Body of pancreas (tissue), 4 donors: ENCODE data around the gene USH2A. TPM values are rescaled to one million over a fixed set of nuclear protein-coding genes. Genes with fewer than 3 reads are reported as not detected.
"Not testable (repeated sequence)": the region's sequence is repeated elsewhere in the genome, so short reads cannot be mapped to it uniquely, and the experiment has no call there.

ENCODE experiments used
- ATAC-seq: fragments of 150-250 bp; one replicate; pipeline ENCODE4 v1.9.1; 2016
- DNase-seq, 4 donors: peaks; one replicate each; pipeline ENCODE4 v3.0.0-alpha.2; 2019
- H3K27ac ChIP-seq, 4 donors: fragments of 200-600 bp; sonication (generic); 1 replicate in 3 of 4; 2 replicates in 1 of 4; pipeline versions ENCODE4 v1.5.1 to v1.6.1; 2016 to 2019; ENCODE audit warnings: mild to moderate bottlenecking in 1 of 4, mixed read lengths in 1 of 4, moderate library complexity in 1 of 4
- H3K27me3 ChIP-seq, 2 donors: fragments of 200-600 bp; sonication (generic); one replicate each; pipeline ENCODE4 v1.6.0; 2016; ENCODE audit warnings: mild to moderate bottlenecking in 1 of 2
- H3K36me3 ChIP-seq, 2 donors: fragments of 200-600 bp; sonication (generic); replicated peaks in 1 of 2; 2 replicates each; pipeline ENCODE4 v1.5.1; 2016; ENCODE audit warnings: low read depth in 2 of 2; ENCODE audit not compliant: insufficient read depth in 1 of 2
- H3K4me1 ChIP-seq: fragments of 200-600 bp; sonication (generic); one replicate; pipeline ENCODE4 v1.6.0; 2016
- H3K4me3 ChIP-seq, 2 donors: fragments of 200-600 bp; sonication (generic); 1 replicate in 1 of 2; 2 replicates in 1 of 2; pipeline ENCODE4 v1.5.1; 2016 to 2019
- H3K9me3 ChIP-seq, 3 donors: fragments of 200-600 bp; sonication (generic); 1 replicate in 2 of 3; 2 replicates in 1 of 3; pipeline ENCODE4 v1.5.1; 2016
- CTCF ChIP-seq, 7 experiments: fragments of 450-650 bp in 4 of 7; fragments of 200-600 bp in 3 of 7; sonication (generic) in 3 of 7; IDR thresholded peaks; one replicate each; pipeline ENCODE4 v1.5.1; 2016 to 2019; ENCODE audit warnings: antibody characterized with exemption in 7 of 7
- POLR2A ChIP-seq, 3 donors: fragments of 450-650 bp; IDR thresholded peaks; one replicate each; pipeline ENCODE4 v1.6.1; 2016; ENCODE audit warnings: antibody characterized with exemption in 3 of 3, mild to moderate bottlenecking in 2 of 3
- WGBS, 2 donors: methylation state at CpG; one replicate each; pipeline ENCODE4 v1.1.5; 2017; 5-methylcytosine and 5-hydroxymethylcytosine counted together
- intact Hi-C: fragments of 100-400 bp; cut with DNase I; formaldehyde crosslinking; loops from one replicate; pipeline ENCODE4 v1.15.1; 2023
- total RNA-seq, 2 donors: library from RNA; depleted of rRNA; stranded (reverse); fragments of >200 nt; gene quantifications; one replicate each; pipeline ENCODE4 v1.1.0, GENCODE V29; 2016

USH2A gene
- total RNA-seq, 2 donors from 2014 or later = 0.26 to 0.33 TPM

DNA sequence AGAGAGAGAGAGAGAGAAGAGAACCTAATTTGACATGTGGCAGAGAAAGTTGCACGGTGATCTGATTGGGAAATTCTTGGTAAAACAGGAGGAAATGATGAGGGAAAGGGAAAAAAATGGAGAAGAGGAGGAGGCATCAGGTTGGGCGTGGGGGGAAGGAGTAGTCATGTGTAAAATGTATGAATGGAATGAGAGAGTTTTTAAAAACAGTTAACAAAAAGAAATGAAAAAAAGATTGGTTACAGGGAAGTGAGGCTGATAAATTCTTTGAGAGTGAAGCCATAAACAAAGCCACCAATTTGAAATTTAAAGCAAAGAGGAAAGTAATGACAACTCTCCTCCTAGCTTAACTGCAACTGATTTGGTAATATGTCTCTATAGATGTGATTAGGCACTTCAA, 409.2 kb downstream of the USH2A start:
- WGBS, 2 donors = 30 to 33% methylated on average over 2 of the region's 2 CpGs

GRCh38 chr1:216009456-216009855, 413.8 kb downstream of the USH2A start:
- H3K4me1 ChIP-seq, H3K27ac ChIP-seq, H3K36me3 ChIP-seq, ATAC-seq, H3K9me3 ChIP-seq, H3K27me3 ChIP-seq, DNase-seq, H3K4me3 ChIP-seq, intact Hi-C loops: not testable (repeated sequence)
- WGBS, 2 donors = 65 to 71% methylated on average over 10 of the region's 10 CpGs

More for the DNA sequence above, 409.2 kb downstream of the USH2A start:
- intact Hi-C loops = no loop called here
- Histone ChIP-seq H3K36me3 (no peaks in the 10 kb centered on the region), H3K4me3 (no peak overlapping the region), H3K27ac (no peak overlapping the region), H3K27me3 (no peaks in the 10 kb centered on the region), H3K4me1 (no peaks in the 10 kb centered on the region), H3K9me3 (no peaks in the 10 kb centered on the region)
- ATAC-seq (no peak), DNase-seq (no peak)
- TF ChIP-seq POLR2A (IDR thresholded peaks at IDR 0.05) (no peak), CTCF (IDR thresholded peaks at IDR 0.05) (no peak)

- no peaks in the 10 kb centered on the region for H3K36me3 ChIP-seq
- no peak overlapping the region for H3K27ac ChIP-seq
- DNase-seq (no peak), ATAC-seq (no peak)
- no peak overlapping the region for H3K4me3 ChIP-seq
- TF ChIP-seq CTCF (IDR thresholded peaks at IDR 0.05) = no peak
- no peak for TF ChIP-seq POLR2A (IDR thresholded peaks at IDR 0.05)
- no peaks in the 10 kb centered on the region for H3K9me3 ChIP-seq
- H3K4me1 ChIP-seq = no peaks in the 10 kb centered on the region
- intact Hi-C loops = no loop called here
- H3K27me3 ChIP-seq = no peaks in the 10 kb centered on the region
- WGBS, 2 donors = 82 to 83% methylated on average over 2 of the region's 2 CpGs
Measured at GRCh38 chr1:216005916-216006315, 417.3 kb downstream of the USH2A start.

- no peak for ATAC-seq
- Histone ChIP-seq H3K4me1 (no peaks in the 10 kb centered on the region), H3K27me3 (no peaks in the 10 kb centered on the region), H3K27ac (no peak overlapping the region), H3K9me3 (no peaks in the 10 kb centered on the region), H3K4me3 (no peak overlapping the region), H3K36me3 (no peaks in the 10 kb centered on the region)
- 2 to 3% methylated on average over 3 of the region's 3 CpGs for WGBS, 2 donors
- TF ChIP-seq POLR2A (IDR thresholded peaks at IDR 0.05) (no peak), CTCF (IDR thresholded peaks at IDR 0.05) (peak in 6 of 7 experiments; percentile 16 to 42 (median 31))
- no peak for DNase-seq
- intact Hi-C loops = no loop called here
Measured at GRCh38 chr1:215992620-215993019, 430.6 kb downstream of the USH2A start.

GRCh38 chr1:215987092-215987875, 436.0 kb downstream of the USH2A start:
- Histone ChIP-seq H3K36me3 (no peaks in the 10 kb centered on the region), H3K9me3 (no peaks in the 10 kb centered on the region), H3K4me3 (no peak overlapping the region), H3K4me1 (no peaks in the 10 kb centered on the region), H3K27me3 (no peaks in the 10 kb centered on the region), H3K27ac (no peak overlapping the region)
- WGBS, 2 donors = 53 to 64% methylated on average over 7 of the region's 7 CpGs
- intact Hi-C loops = no loop called here
- TF ChIP-seq CTCF (IDR thresholded peaks at IDR 0.05) (no peak), POLR2A (IDR thresholded peaks at IDR 0.05) (no peak)
- no peak for DNase-seq
- ATAC-seq = no peak
